HG03342 (cell line): Measurements from ENCODE around the gene CD3E.

ENCODE experiments used
- ATAC-seq: cut with Tn5 transposase; IDR thresholded peaks from one replicate; pipeline ENCODE4 v1.9.1; 2021; ENCODE audit warnings: mild to moderate bottlenecking, moderate library complexity; ENCODE audit not compliant: unreplicated experiment

CD3E gene

GRCh38 chr11:118322721-118323120 lies 18.2 kb downstream of the CD3E start:
- ATAC-seq: no peak

GRCh38 chr11:118325283-118325682 lies 20.8 kb downstream of the CD3E start:
- ATAC-seq: no peak

- ATAC-seq: no peak
Observed at GRCh38 chr11:118328745-118329144, 24.2 kb downstream of the CD3E start.

GRCh38 chr11:118334745-118335144 lies 30.2 kb downstream of the CD3E start:
- no peak for ATAC-seq

- ATAC-seq: no peak
Observed at GRCh38 chr11:118338637-118339061, 34.1 kb downstream of the CD3E start.

- no peak for ATAC-seq
Observed at GRCh38 chr11:118339281-118339961, 34.9 kb downstream of the CD3E start.

GRCh38 chr11:118340449-118340848 lies 35.9 kb downstream of the CD3E start:
- ATAC-seq: no peak

- ATAC-seq: no peak
Observed at GRCh38 chr11:118341261-118341660, 36.7 kb downstream of the CD3E start.

- ATAC-seq: no peak
Observed at GRCh38 chr11:118341815-118342489, 37.4 kb downstream of the CD3E start.

- ATAC-seq: no peak
Observed at GRCh38 chr11:118342503-118343161, 38.1 kb downstream of the CD3E start, which contains the start of gene CD3D. TSS of gene CD3D (minus strand) at chr11:118342705. CDS start at chr11:118342607, 98 bp downstream.

- ATAC-seq: no peak
Observed at GRCh38 chr11:118343248-118343647, 38.7 kb downstream of the CD3E start.

GRCh38 chr11:118343981-118344515 lies 39.5 kb downstream of the CD3E start, which contains the start of gene CD3G:
TSS of gene CD3G (plus strand) at chr11:118344344. CDS start at chr11:118344424, 80 bp downstream.
- ATAC-seq: no peak

- ATAC-seq: no peak
Observed at GRCh38 chr11:118349475-118349874, 44.9 kb downstream of the CD3E start.

- no peak for ATAC-seq
Observed at GRCh38 chr11:118353084-118353710, 48.7 kb downstream of the CD3E start.

GRCh38 chr11:118358071-118358470 lies 53.5 kb downstream of the CD3E start:
- no peak for ATAC-seq

GRCh38 chr11:118359295-118359958 lies 54.9 kb downstream of the CD3E start, which contains the start of gene UBE4A:
TSS of gene UBE4A (plus strand) at chr11:118359600. CDS start at chr11:118365081, 5,481 bp downstream.
- peak; percentile 90 for ATAC-seq

- ATAC-seq: no peak
Observed at GRCh38 chr11:118364956-118365615, 60.6 kb downstream of the CD3E start.
